Caco-2 (cell line): ENCODE measurements around the gene AMACR. TPM values are rescaled to one million over a fixed set of nuclear protein-coding genes. Genes with fewer than 3 reads are reported as not detected.

ENCODE experiments used
- BruUV-seq: library from RNA; stranded (reverse); fragments of 400-500 nt; replicated peaks from 2 replicates; lab custom pipeline; 2021; lab: Mats Ljungman, UMichigan
- CTCF ChIA-PET: fragments of 300-600 bp; sonication (Branson Sonifier 250); formaldehyde crosslinking; loops from one replicate; lab custom pipeline; 2022; ENCODE audit warnings: antibody characterized with exemption; lab: Charles Lee
- POLR2A ChIA-PET: fragments of 300-600 bp; sonication (Branson Sonifier 250); formaldehyde crosslinking; loops from one replicate; lab custom pipeline; 2022; ENCODE audit warnings: antibody characterized with exemption; lab: Charles Lee
- DNase-seq, 2 experiments: peaks; one replicate each; pipeline versions ENCODE4 v3.0.0 to v3.0.0-alpha.2; 2020 to 2022
- H3K27me3 ChIP-seq: replicated peaks from 2 replicates; pipeline ENCODE4 v1.6.0; 2011; ENCODE audit warnings: low read length; ENCODE audit not compliant: control insufficient read depth, insufficient read depth
- H3K36me3 ChIP-seq: 2 replicates; pipeline ENCODE4 v1.5.1; 2011; ENCODE audit warnings: low read length; ENCODE audit not compliant: control insufficient read depth, insufficient read depth
- H3K4me1 ChIP-seq: fragments of 250-450 bp; sonication (Bioruptor Pico); 2 replicates; pipeline ENCODE4 v1.5.1; 2020; ENCODE audit warnings: mild to moderate bottlenecking
- H3K4me3 ChIP-seq: 2 replicates; pipeline ENCODE4 v1.5.1; 2011; ENCODE audit warnings: low read depth, mild to moderate bottlenecking, control low read depth, low read length
- H3K9me3 ChIP-seq: fragments of 250-450 bp; sonication (Bioruptor Pico); 2 replicates; pipeline ENCODE4 v1.5.1; 2020; ENCODE audit warnings: mild to moderate bottlenecking, moderate library complexity
- H3K27ac Mint-ChIP-seq: one replicate; pipeline ENCODE4 v1.8.0; 2022; ENCODE audit warnings: mixed read lengths; ENCODE audit not compliant: unreplicated experiment
- H3K27me3 Mint-ChIP-seq: one replicate; pipeline ENCODE4 v1.8.0; 2022; ENCODE audit warnings: mixed read lengths; ENCODE audit not compliant: insufficient read depth, unreplicated experiment
- H3K36me3 Mint-ChIP-seq: one replicate; pipeline ENCODE4 v1.8.0; 2022; ENCODE audit warnings: mild to moderate bottlenecking, mixed read lengths; ENCODE audit not compliant: insufficient read depth, unreplicated experiment
- H3K4me1 Mint-ChIP-seq: one replicate; pipeline ENCODE4 v1.8.0; 2022; ENCODE audit warnings: low read depth, mixed read lengths; ENCODE audit not compliant: unreplicated experiment
- H3K4me3 Mint-ChIP-seq: one replicate; pipeline ENCODE4 v1.8.0; 2022; ENCODE audit warnings: mild to moderate bottlenecking, moderate library complexity, mixed read lengths; ENCODE audit not compliant: unreplicated experiment
- H3K9me3 Mint-ChIP-seq: one replicate; pipeline ENCODE4 v1.8.0; 2022; ENCODE audit warnings: mixed read lengths; ENCODE audit not compliant: unreplicated experiment
- intact Hi-C: fragments of 100-400 bp; cut with micrococcal nuclease; formaldehyde crosslinking; loops from one replicate; pipeline ENCODE4 v1.10.0; 2022; ENCODE audit not compliant: unreplicated experiment
- total RNA-seq: library from RNA; stranded (reverse); gene quantifications from 2 replicates; pipeline ENCODE4 v1.2.3, GENCODE V29; 2022
- TF ChIP-seq, protein P1 (sequence below), 2 experiments: fragments of 200-600 bp in 1 of 2; IDR thresholded peaks; 1 replicate in 1 of 2; 2 replicates in 1 of 2; pipeline versions ENCODE4 v1.5.1 to v1.8.0; 2011 to 2022; ENCODE audit warnings: antibody characterized with exemption in 1 of 2, control low read depth in 1 of 2, inconsistent platforms in 1 of 2, low read depth in 1 of 2, low read length in 1 of 2, mild to moderate bottlenecking in 1 of 2, moderate library complexity in 1 of 2; ENCODE audit not compliant: insufficient read depth in 1 of 2, severe bottlenecking in 1 of 2, unreplicated experiment in 1 of 2

The AMACR gene
- total RNA-seq, 1 experiment from 2014 or later, result 204 TPM

DNA sequence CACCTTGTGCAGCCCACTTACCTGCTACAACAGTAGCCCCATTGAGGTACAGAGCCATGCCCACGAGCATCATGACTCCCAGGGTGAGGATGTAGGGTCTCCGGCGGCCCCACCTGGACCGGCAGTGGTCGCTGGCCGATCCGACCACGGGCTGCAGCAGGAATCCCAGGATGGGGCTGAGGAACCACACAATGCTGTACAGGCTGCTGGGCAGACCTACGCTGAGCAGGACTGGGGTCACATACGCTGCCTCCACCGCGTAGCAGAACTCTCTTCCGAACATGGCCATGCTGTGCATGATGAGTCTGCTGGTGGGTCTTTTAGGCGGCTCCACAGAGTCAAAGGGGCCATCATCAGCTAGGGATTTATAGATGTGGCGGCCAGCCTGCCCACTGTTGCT is 23.7 kb downstream of the AMACR start:
- H3K36me3 Mint-ChIP-seq, result peaks cover 21% of the 10 kb centered on the region
- no peaks in the 10 kb centered on the region for H3K27me3 ChIP-seq
- H3K9me3 Mint-ChIP-seq, result no peaks in the 10 kb centered on the region
- intact Hi-C loops, result no loop called here
- peaks cover 13% of the 10 kb centered on the region for H3K4me1 ChIP-seq
- peaks cover 12% of the 10 kb centered on the region for H3K36me3 ChIP-seq
- no peak for DNase-seq
- no peaks in the 10 kb centered on the region for H3K9me3 ChIP-seq
- CTCF ChIA-PET, result interaction anchor here (1.3 kb wide), 1 partner anchor 14 kb away, joined by 4 read pairs; no protein-coding TSS in a partner anchor
- BruUV-seq, result no TSS peak
- no peak overlapping the region for H3K4me3 Mint-ChIP-seq
- POLR2A ChIA-PET, result no interaction called here
- no peak overlapping the region for H3K4me3 ChIP-seq
- no peaks in the 10 kb centered on the region for H3K4me1 Mint-ChIP-seq
- H3K27ac Mint-ChIP-seq, result no peak overlapping the region
- TF ChIP-seq, protein P1, sequence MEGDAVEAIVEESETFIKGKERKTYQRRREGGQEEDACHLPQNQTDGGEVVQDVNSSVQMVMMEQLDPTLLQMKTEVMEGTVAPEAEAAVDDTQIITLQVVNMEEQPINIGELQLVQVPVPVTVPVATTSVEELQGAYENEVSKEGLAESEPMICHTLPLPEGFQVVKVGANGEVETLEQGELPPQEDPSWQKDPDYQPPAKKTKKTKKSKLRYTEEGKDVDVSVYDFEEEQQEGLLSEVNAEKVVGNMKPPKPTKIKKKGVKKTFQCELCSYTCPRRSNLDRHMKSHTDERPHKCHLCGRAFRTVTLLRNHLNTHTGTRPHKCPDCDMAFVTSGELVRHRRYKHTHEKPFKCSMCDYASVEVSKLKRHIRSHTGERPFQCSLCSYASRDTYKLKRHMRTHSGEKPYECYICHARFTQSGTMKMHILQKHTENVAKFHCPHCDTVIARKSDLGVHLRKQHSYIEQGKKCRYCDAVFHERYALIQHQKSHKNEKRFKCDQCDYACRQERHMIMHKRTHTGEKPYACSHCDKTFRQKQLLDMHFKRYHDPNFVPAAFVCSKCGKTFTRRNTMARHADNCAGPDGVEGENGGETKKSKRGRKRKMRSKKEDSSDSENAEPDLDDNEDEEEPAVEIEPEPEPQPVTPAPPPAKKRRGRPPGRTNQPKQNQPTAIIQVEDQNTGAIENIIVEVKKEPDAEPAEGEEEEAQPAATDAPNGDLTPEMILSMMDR (IDR thresholded peaks at IDR 0.05; ENCODE audit: insufficient read depth in 1 of 2, low read depth in 1 of 2, low read length in 1 of 2, severe bottlenecking in 1 of 2, unreplicated experiment in 1 of 2), result no peak
- no peaks in the 10 kb centered on the region for H3K27me3 Mint-ChIP-seq

DNA sequence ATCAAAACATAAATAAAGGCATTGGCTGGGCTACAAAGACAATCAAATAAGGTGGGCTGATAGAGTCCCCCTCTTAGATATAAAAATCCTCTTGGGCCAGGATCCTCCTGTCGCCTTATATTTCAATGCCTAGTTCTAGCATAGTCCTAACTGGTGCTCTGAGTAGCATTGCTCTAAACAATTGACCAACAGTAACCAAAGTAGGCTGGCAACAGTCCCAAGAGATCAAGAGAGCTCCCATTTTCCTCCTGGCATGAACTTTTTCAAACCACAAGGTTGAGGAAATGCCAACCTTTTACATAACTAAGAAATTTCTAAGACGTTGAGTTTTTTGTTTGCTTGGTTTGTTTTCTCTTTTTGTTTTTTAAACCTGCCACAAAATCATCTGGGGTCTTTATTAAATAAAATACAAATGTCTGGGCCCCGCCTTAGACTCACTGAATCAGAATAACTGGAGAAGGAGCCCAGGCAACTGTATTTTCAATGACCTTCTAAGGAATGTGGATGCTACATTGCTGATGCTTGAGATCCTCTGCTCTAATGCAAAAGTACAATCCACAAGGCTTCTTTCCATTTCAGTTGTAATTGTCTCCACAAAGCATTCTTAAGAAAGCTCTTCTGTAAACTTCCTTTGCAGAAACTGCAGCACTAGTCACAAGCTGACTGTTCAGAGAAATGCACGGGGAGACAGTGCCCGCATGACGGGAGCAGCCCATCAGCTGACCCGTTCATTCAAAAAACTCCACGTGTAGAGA is 26.3 kb downstream of the AMACR start:
- H3K4me3 ChIP-seq, result no peak overlapping the region
- TF ChIP-seq, protein P1 (IDR thresholded peaks at IDR 0.05; ENCODE audit: insufficient read depth in 1 of 2, low read depth in 1 of 2, low read length in 1 of 2, severe bottlenecking in 1 of 2, unreplicated experiment in 1 of 2), result no peak
- Mint-ChIP-seq H3K4me3 (no peak overlapping the region), H3K4me1 (no peaks in the 10 kb centered on the region), H3K9me3 (no peaks in the 10 kb centered on the region), H3K27ac (no peak overlapping the region), H3K36me3 (no peaks in the 10 kb centered on the region), H3K27me3 (no peaks in the 10 kb centered on the region)
- no peaks in the 10 kb centered on the region for H3K27me3 ChIP-seq
- CTCF ChIA-PET, result no interaction called here
- POLR2A ChIA-PET, result no interaction called here
- peaks cover 13% of the 10 kb centered on the region for H3K4me1 ChIP-seq
- peaks cover 3% of the 10 kb centered on the region for H3K36me3 ChIP-seq
- intact Hi-C loops, result no loop called here
- no TSS peak for BruUV-seq
- no peak for DNase-seq
- no peaks in the 10 kb centered on the region for H3K9me3 ChIP-seq

DNA sequence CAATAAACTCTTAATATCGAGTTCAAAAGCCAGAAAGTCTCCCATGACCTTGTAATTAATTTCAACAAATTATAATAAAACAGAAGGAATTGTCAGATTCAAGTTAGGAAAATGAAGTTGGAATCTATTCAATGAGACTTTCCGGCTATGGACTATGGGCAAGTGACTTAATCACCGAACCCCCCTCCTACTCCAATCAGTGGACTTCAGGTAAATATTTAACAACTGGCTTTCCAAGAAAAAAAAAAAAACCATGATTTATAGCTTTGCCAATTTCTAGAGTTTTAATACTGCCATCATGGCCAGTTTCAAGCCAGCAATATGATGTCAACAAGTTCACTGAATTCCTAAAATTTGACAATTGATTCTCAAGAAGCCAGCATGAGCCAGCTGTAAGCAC is 27.8 kb downstream of the AMACR start:
- no peak overlapping the region for H3K27ac Mint-ChIP-seq
- DNase-seq, result no peak
- BruUV-seq, result no TSS peak
- intact Hi-C loops, result no loop called here
- no peaks in the 10 kb centered on the region for H3K9me3 Mint-ChIP-seq
- H3K4me1 ChIP-seq, result peaks cover 13% of the 10 kb centered on the region
- H3K36me3 ChIP-seq, result no peaks in the 10 kb centered on the region
- H3K36me3 Mint-ChIP-seq, result no peaks in the 10 kb centered on the region
- no peaks in the 10 kb centered on the region for H3K9me3 ChIP-seq
- H3K4me1 Mint-ChIP-seq, result no peaks in the 10 kb centered on the region
- no peaks in the 10 kb centered on the region for H3K27me3 Mint-ChIP-seq
- TF ChIP-seq, protein P1 (IDR thresholded peaks at IDR 0.05; ENCODE audit: insufficient read depth in 1 of 2, low read depth in 1 of 2, low read length in 1 of 2, severe bottlenecking in 1 of 2, unreplicated experiment in 1 of 2), result no peak
- ChIA-PET CTCF (no interaction called here), POLR2A (no interaction called here)
- no peak overlapping the region for H3K4me3 ChIP-seq
- H3K4me3 Mint-ChIP-seq, result no peak overlapping the region
- H3K27me3 ChIP-seq, result no peaks in the 10 kb centered on the region
